ENCODE measurements around the gene MMP15. TPM values are rescaled to one million over a fixed set of nuclear protein-coding genes. Genes with fewer than 3 reads are reported as not detected.

The MMP15 gene
- polyA plus RNA-seq, 4 donors, result 38.2 to 67.3 (median 49.7) TPM

- no peak overlapping the region for H3K4me3 ChIP-seq (ENCODE audit: low read depth in 1 of 3, low read length in 3 of 3)
- H3K9me3 ChIP-seq (ENCODE audit: control insufficient read depth in 2 of 2, insufficient read depth in 1 of 2, low read depth in 1 of 2, low read length in 1 of 2), result no peaks in the 10 kb centered on the region
- 56 to 74% (median 57%) methylated on average over 8 of the region's 8 CpGs for WGBS, 3 donors
- no peak overlapping the region for H3K27ac ChIP-seq (ENCODE audit: low read depth in 1 of 3, low read length in 2 of 3)
- peaks cover 0 to 57% (median 0%) of the 10 kb centered on the region in 3 donors for H3K36me3 ChIP-seq (ENCODE audit: control insufficient read depth in 3 of 3, insufficient read depth in 2 of 3, low read depth in 1 of 3, low read length in 3 of 3)
- FAIRE-seq (no peak), DNase-seq (peak in 1 of 2 donors; percentile 45)
- peaks cover 0 to 12% (median 0%) of the 10 kb centered on the region in 3 donors for H3K4me1 ChIP-seq (ENCODE audit: control insufficient read depth in 3 of 3, insufficient read depth in 2 of 3, low read depth in 1 of 3, low read length in 2 of 3)
- H3K27me3 ChIP-seq (ENCODE audit: control insufficient read depth in 3 of 3, insufficient read depth in 3 of 3, low read length in 3 of 3), result no peaks in the 10 kb centered on the region
Observed at GRCh38 chr16:57998486-57998885, 27.1 kb upstream of the MMP15 start.

GRCh38 chr16:57998992-57999365 lies 26.6 kb upstream of the MMP15 start:
- H3K4me3 ChIP-seq (ENCODE audit: low read depth in 1 of 3, low read length in 3 of 3), result no peak overlapping the region
- peaks cover 0 to 52% (median 0%) of the 10 kb centered on the region in 3 donors for H3K36me3 ChIP-seq (ENCODE audit: control insufficient read depth in 3 of 3, insufficient read depth in 2 of 3, low read depth in 1 of 3, low read length in 3 of 3)
- H3K9me3 ChIP-seq (ENCODE audit: control insufficient read depth in 2 of 2, insufficient read depth in 1 of 2, low read depth in 1 of 2, low read length in 1 of 2), result no peaks in the 10 kb centered on the region
- no peaks in the 10 kb centered on the region for H3K27me3 ChIP-seq (ENCODE audit: control insufficient read depth in 3 of 3, insufficient read depth in 3 of 3, low read length in 3 of 3)
- H3K27ac ChIP-seq (ENCODE audit: low read depth in 1 of 3, low read length in 2 of 3), result peak overlapping the region in 1 of 3 donors; percentile 12
- WGBS, 3 donors, result 74 to 81% (median 75%) methylated on average over 3 of the region's 3 CpGs
- H3K4me1 ChIP-seq (ENCODE audit: control insufficient read depth in 3 of 3, insufficient read depth in 2 of 3, low read depth in 1 of 3, low read length in 2 of 3), result peaks cover 0 to 12% (median 0%) of the 10 kb centered on the region in 3 donors
- DNase-seq, result no peak
- no peak for FAIRE-seq

- Histone ChIP-seq H3K27ac (ENCODE audit: low read depth in 1 of 3, low read length in 2 of 3) (peak overlapping the region in 2 of 3 donors; percentile 66 to 71), H3K4me1 (ENCODE audit: control insufficient read depth in 3 of 3, insufficient read depth in 2 of 3, low read depth in 1 of 3, low read length in 2 of 3) (peaks cover 0 to 12% (median 0%) of the 10 kb centered on the region in 3 donors), H3K27me3 (ENCODE audit: control insufficient read depth in 3 of 3, insufficient read depth in 3 of 3, low read length in 3 of 3) (no peaks in the 10 kb centered on the region), H3K9me3 (ENCODE audit: control insufficient read depth in 2 of 2, insufficient read depth in 1 of 2, low read depth in 1 of 2, low read length in 1 of 2) (no peaks in the 10 kb centered on the region), H3K36me3 (ENCODE audit: control insufficient read depth in 3 of 3, insufficient read depth in 2 of 3, low read depth in 1 of 3, low read length in 3 of 3) (peaks cover 0 to 47% (median 0%) of the 10 kb centered on the region in 3 donors), H3K4me3 (ENCODE audit: low read depth in 1 of 3, low read length in 3 of 3) (peak overlapping the region; percentile 41 to 85 (median 78))
- FAIRE-seq, result no peak
- peak; percentile 16 to 19 for DNase-seq
- WGBS, 3 donors, result 14 to 21% (median 18%) methylated on average over 6 of the region's 6 CpGs
Observed at GRCh38 chr16:57999366-57999970, 26.1 kb upstream of the MMP15 start.

- peak within 1 kb of the TSS; percentile 82 to 88 (median 85) for H3K27ac ChIP-seq (ENCODE audit: low read depth in 1 of 3, low read length in 2 of 3)
- DNase-seq (peak in 1 of 2 donors; percentile 16), FAIRE-seq (no peak)
- H3K36me3 ChIP-seq (ENCODE audit: control insufficient read depth in 3 of 3, insufficient read depth in 2 of 3, low read depth in 1 of 3, low read length in 3 of 3), result peaks cover 0 to 46% (median 0%) of the 10 kb centered on the region in 3 donors
- peaks cover 0 to 12% (median 0%) of the 10 kb centered on the region in 3 donors for H3K4me1 ChIP-seq (ENCODE audit: control insufficient read depth in 3 of 3, insufficient read depth in 2 of 3, low read depth in 1 of 3, low read length in 2 of 3)
- H3K4me3 ChIP-seq (ENCODE audit: low read depth in 1 of 3, low read length in 3 of 3), result peak within 1 kb of the TSS; percentile 78 to 89 (median 85)
- H3K9me3 ChIP-seq (ENCODE audit: control insufficient read depth in 2 of 2, insufficient read depth in 1 of 2, low read depth in 1 of 2, low read length in 1 of 2), result no peaks in the 10 kb centered on the region
- H3K27me3 ChIP-seq (ENCODE audit: control insufficient read depth in 3 of 3, insufficient read depth in 3 of 3, low read length in 3 of 3), result no peaks in the 10 kb centered on the region
- WGBS, 3 donors, result 0 to 1% (median 1%) methylated on average over 49 to 95 of the region's 95 CpGs
Observed at GRCh38 chr16:57999971-58000705, 25.4 kb upstream of the MMP15 start, which contains the start of gene ZNF319. Gene ZNF319, minus strand, starts transcription at chr16:58000672. Its CDS starts 2,407 bp downstream, at chr16:57998265.

GRCh38 chr16:58000706-58001676 lies 24.6 kb upstream of the MMP15 start, which contains the start of gene USB1:
Gene USB1, plus strand, starts transcription at chr16:58001407. Its CDS starts 77 bp downstream, at chr16:58001484.
- WGBS, 3 donors, result 0 to 1% (median 1%) methylated on average over 61 to 81 of the region's 81 CpGs

GRCh38 chr16:58001781-58002415 lies 23.7 kb upstream of the MMP15 start:
- FAIRE-seq (no peak), DNase-seq (peak in 1 of 2 donors; percentile 16)
- 28 to 39% (median 38%) methylated on average over 9 to 10 of the region's 10 CpGs for WGBS, 3 donors
- no peak overlapping the region for H3K27ac ChIP-seq (ENCODE audit: low read depth in 1 of 3, low read length in 2 of 3)
- peak overlapping the region; percentile 78 to 89 (median 85) for H3K4me3 ChIP-seq (ENCODE audit: low read depth in 1 of 3, low read length in 3 of 3)
- peaks cover 0 to 28% (median 0%) of the 10 kb centered on the region in 3 donors for H3K36me3 ChIP-seq (ENCODE audit: control insufficient read depth in 3 of 3, insufficient read depth in 2 of 3, low read depth in 1 of 3, low read length in 3 of 3)
- no peaks in the 10 kb centered on the region for H3K27me3 ChIP-seq (ENCODE audit: control insufficient read depth in 3 of 3, insufficient read depth in 3 of 3, low read length in 3 of 3)
- peaks cover 0 to 12% (median 0%) of the 10 kb centered on the region in 3 donors for H3K4me1 ChIP-seq (ENCODE audit: control insufficient read depth in 3 of 3, insufficient read depth in 2 of 3, low read depth in 1 of 3, low read length in 2 of 3)
- H3K9me3 ChIP-seq (ENCODE audit: control insufficient read depth in 2 of 2, insufficient read depth in 1 of 2, low read depth in 1 of 2, low read length in 1 of 2), result no peaks in the 10 kb centered on the region

More at GRCh38 chr16:58000706-58001676, 24.6 kb upstream of the MMP15 start, which contains the start of gene USB1:
- peak within 1 kb of the TSS; percentile 78 to 89 (median 85) for H3K4me3 ChIP-seq (ENCODE audit: low read depth in 1 of 3, low read length in 3 of 3)
- peaks cover 0 to 38% (median 0%) of the 10 kb centered on the region in 3 donors for H3K36me3 ChIP-seq (ENCODE audit: control insufficient read depth in 3 of 3, insufficient read depth in 2 of 3, low read depth in 1 of 3, low read length in 3 of 3)
- FAIRE-seq, result no peak
- H3K4me1 ChIP-seq (ENCODE audit: control insufficient read depth in 3 of 3, insufficient read depth in 2 of 3, low read depth in 1 of 3, low read length in 2 of 3), result peaks cover 0 to 12% (median 0%) of the 10 kb centered on the region in 3 donors
- H3K9me3 ChIP-seq (ENCODE audit: control insufficient read depth in 2 of 2, insufficient read depth in 1 of 2, low read depth in 1 of 2, low read length in 1 of 2), result no peaks in the 10 kb centered on the region
- peak within 1 kb of the TSS; percentile 82 to 88 (median 85) for H3K27ac ChIP-seq (ENCODE audit: low read depth in 1 of 3, low read length in 2 of 3)
- DNase-seq, result peak; percentile 82 to 93
- no peaks in the 10 kb centered on the region for H3K27me3 ChIP-seq (ENCODE audit: control insufficient read depth in 3 of 3, insufficient read depth in 3 of 3, low read length in 3 of 3)

GRCh38 chr16:58002416-58002800 lies 23.1 kb upstream of the MMP15 start:
- 84 to 88% (median 85%) methylated on average over 9 of the region's 9 CpGs for WGBS, 3 donors
- Histone ChIP-seq H3K4me1 (ENCODE audit: control insufficient read depth in 3 of 3, insufficient read depth in 2 of 3, low read depth in 1 of 3, low read length in 2 of 3) (peaks cover 0 to 12% (median 0%) of the 10 kb centered on the region in 3 donors), H3K36me3 (ENCODE audit: control insufficient read depth in 3 of 3, insufficient read depth in 2 of 3, low read depth in 1 of 3, low read length in 3 of 3) (peaks cover 0 to 23% (median 0%) of the 10 kb centered on the region in 3 donors), H3K27me3 (ENCODE audit: control insufficient read depth in 3 of 3, insufficient read depth in 3 of 3, low read length in 3 of 3) (no peaks in the 10 kb centered on the region), H3K4me3 (ENCODE audit: low read depth in 1 of 3, low read length in 3 of 3) (no peak overlapping the region), H3K27ac (ENCODE audit: low read depth in 1 of 3, low read length in 2 of 3) (no peak overlapping the region), H3K9me3 (ENCODE audit: control insufficient read depth in 2 of 2, insufficient read depth in 1 of 2, low read depth in 1 of 2, low read length in 1 of 2) (no peaks in the 10 kb centered on the region)
- FAIRE-seq (no peak), DNase-seq (no peak)
